Type B pancreatic cell (in vitro differentiated cells): ENCODE measurements around the gene ADGRL4. TPM values are rescaled to one million over a fixed set of nuclear protein-coding genes. Genes with fewer than 3 reads are reported as not detected.

ENCODE experiments used
- DNase-seq: peaks from one replicate; pipeline ENCODE4 v3.0.0; 2021; ENCODE audit warnings: mixed read lengths; ENCODE audit not compliant: unreplicated experiment; ENCODE audit errors: extremely low spot score
- H3K27ac Mint-ChIP-seq: 2 replicates; pipeline ENCODE4 v1.8.0; 2021; ENCODE audit warnings: mild to moderate bottlenecking, mixed read lengths
- H3K27me3 Mint-ChIP-seq: 2 replicates; pipeline ENCODE4 v1.8.0; 2021; ENCODE audit warnings: mixed read lengths
- H3K36me3 Mint-ChIP-seq: 2 replicates; pipeline ENCODE4 v1.8.0; 2021; ENCODE audit warnings: mixed read lengths
- H3K4me1 Mint-ChIP-seq: one replicate; pipeline ENCODE4 v1.8.0; 2021; ENCODE audit warnings: mixed read lengths; ENCODE audit not compliant: unreplicated experiment
- H3K4me3 Mint-ChIP-seq: 2 replicates; pipeline ENCODE4 v1.8.0; 2021; ENCODE audit warnings: mild to moderate bottlenecking, mixed read lengths
- H3K9me3 Mint-ChIP-seq: 2 replicates; pipeline ENCODE4 v1.8.0; 2021; ENCODE audit warnings: mixed read lengths
- total RNA-seq: library from RNA; stranded (reverse); gene quantifications from 2 replicates; pipeline ENCODE4 v1.2.1, GENCODE V29; 2021; ENCODE audit warnings: low replicate concordance
- TF ChIP-seq, protein P1 (sequence below): fragments of 200-600 bp; sonication (generic); conservative IDR thresholded peaks from 2 replicates; pipeline ENCODE4 v1.5.0; 2021; ENCODE audit warnings: antibody characterized with exemption, mild to moderate bottlenecking

ADGRL4 gene
- total RNA-seq, 1 donor from 2014 or later = 0.56 TPM

DNA sequence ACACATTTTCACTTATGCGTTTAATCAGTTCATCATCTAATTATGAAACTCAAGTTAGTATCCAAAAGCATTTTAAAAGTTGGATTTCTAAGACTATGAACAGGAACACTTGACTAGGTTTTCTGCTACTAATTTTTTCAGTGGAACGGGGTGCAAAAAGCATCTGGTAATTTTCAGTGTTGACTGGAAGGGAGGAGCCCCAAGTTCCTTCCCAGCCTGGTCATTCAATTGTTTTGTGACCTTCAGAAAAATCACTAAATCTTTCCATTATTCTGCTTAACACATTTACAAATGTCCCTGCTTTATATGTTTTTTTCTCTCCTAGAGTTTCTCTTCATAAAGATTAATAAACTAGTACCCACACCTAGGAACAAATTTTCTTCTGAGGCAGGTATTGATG lies 6.0 kb upstream of the ADGRL4 start:
- no peak overlapping the region for H3K4me3 Mint-ChIP-seq
- H3K4me1 Mint-ChIP-seq = no peaks in the 10 kb centered on the region
- no peak overlapping the region for H3K27ac Mint-ChIP-seq
- no peak for DNase-seq
- H3K9me3 Mint-ChIP-seq = peaks cover 4% of the 10 kb centered on the region
- TF ChIP-seq, protein P1, sequence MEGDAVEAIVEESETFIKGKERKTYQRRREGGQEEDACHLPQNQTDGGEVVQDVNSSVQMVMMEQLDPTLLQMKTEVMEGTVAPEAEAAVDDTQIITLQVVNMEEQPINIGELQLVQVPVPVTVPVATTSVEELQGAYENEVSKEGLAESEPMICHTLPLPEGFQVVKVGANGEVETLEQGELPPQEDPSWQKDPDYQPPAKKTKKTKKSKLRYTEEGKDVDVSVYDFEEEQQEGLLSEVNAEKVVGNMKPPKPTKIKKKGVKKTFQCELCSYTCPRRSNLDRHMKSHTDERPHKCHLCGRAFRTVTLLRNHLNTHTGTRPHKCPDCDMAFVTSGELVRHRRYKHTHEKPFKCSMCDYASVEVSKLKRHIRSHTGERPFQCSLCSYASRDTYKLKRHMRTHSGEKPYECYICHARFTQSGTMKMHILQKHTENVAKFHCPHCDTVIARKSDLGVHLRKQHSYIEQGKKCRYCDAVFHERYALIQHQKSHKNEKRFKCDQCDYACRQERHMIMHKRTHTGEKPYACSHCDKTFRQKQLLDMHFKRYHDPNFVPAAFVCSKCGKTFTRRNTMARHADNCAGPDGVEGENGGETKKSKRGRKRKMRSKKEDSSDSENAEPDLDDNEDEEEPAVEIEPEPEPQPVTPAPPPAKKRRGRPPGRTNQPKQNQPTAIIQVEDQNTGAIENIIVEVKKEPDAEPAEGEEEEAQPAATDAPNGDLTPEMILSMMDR = no peak
- H3K36me3 Mint-ChIP-seq = no peaks in the 10 kb centered on the region
- H3K27me3 Mint-ChIP-seq = no peaks in the 10 kb centered on the region

DNA sequence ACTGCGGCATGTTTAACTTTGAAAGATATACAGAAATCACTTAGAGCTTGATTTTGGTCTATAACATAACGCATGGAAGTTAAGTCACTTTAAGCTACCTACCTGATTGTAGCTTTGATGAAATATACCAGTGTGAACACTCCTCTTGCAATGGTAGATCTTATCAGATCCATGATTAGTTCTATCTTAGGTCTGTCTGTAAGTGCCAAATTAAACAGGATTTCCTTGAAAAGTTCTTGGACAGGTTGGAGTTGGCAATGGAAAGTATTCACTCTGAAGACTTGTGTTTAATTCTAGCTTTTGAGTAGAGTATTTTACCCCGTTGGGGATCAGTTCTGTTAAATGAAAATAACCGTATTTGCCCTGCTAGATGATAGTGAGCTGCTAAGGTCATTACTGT lies 4.1 kb upstream of the ADGRL4 start:
- TF ChIP-seq, protein P1 = no peak
- no peaks in the 10 kb centered on the region for H3K36me3 Mint-ChIP-seq
- DNase-seq = no peak
- H3K27me3 Mint-ChIP-seq = peaks cover 16% of the 10 kb centered on the region
- H3K4me3 Mint-ChIP-seq = no peak overlapping the region
- peaks cover 6% of the 10 kb centered on the region for H3K4me1 Mint-ChIP-seq
- H3K9me3 Mint-ChIP-seq = peaks cover 4% of the 10 kb centered on the region
- H3K27ac Mint-ChIP-seq = no peak overlapping the region

DNA sequence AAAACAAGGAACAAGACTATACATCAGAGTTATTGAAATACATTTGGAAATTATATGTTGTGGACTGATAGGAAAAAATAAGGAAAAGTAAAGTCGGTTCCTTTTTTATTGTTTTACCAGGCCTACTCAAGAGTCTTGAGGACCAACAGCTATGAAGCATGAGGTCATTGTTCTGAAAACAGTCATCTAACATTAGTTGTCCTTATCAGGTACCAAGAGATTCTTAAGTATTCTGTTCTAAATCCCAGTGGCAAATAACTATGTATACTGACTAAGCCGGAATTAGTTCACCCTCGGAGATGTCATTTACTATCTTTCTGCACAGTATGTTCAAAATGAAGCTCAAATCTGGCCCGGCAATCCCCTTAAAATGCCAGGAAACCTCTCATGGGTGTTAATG lies 585 bp downstream of the ADGRL4 start:
- DNase-seq = no peak
- no peak overlapping the region for H3K27ac Mint-ChIP-seq
- H3K9me3 Mint-ChIP-seq = peaks cover 4% of the 10 kb centered on the region
- no peaks in the 10 kb centered on the region for H3K36me3 Mint-ChIP-seq
- peaks cover 6% of the 10 kb centered on the region for H3K4me1 Mint-ChIP-seq
- TF ChIP-seq, protein P1 = no peak
- peak overlapping the region; percentile 79 for H3K4me3 Mint-ChIP-seq
- peaks cover 19% of the 10 kb centered on the region for H3K27me3 Mint-ChIP-seq

- no peaks in the 10 kb centered on the region for H3K9me3 Mint-ChIP-seq
- peaks cover 6% of the 10 kb centered on the region for H3K4me1 Mint-ChIP-seq
- peaks cover 19% of the 10 kb centered on the region for H3K27me3 Mint-ChIP-seq
- TF ChIP-seq, protein P1 = no peak
- H3K27ac Mint-ChIP-seq = no peak overlapping the region
- no peak for DNase-seq
- no peak overlapping the region for H3K4me3 Mint-ChIP-seq
- H3K36me3 Mint-ChIP-seq = no peaks in the 10 kb centered on the region
Observed at GRCh38 chr1:79004916-79005315, 1.6 kb downstream of the ADGRL4 start.

GRCh38 chr1:78996791-78997190 lies 9.7 kb downstream of the ADGRL4 start:
- H3K4me3 Mint-ChIP-seq = no peak overlapping the region
- H3K9me3 Mint-ChIP-seq = no peaks in the 10 kb centered on the region
- TF ChIP-seq, protein P1 = no peak
- H3K27me3 Mint-ChIP-seq = peaks cover 6% of the 10 kb centered on the region
- no peaks in the 10 kb centered on the region for H3K36me3 Mint-ChIP-seq
- H3K27ac Mint-ChIP-seq = no peak overlapping the region
- no peak for DNase-seq
- H3K4me1 Mint-ChIP-seq = no peaks in the 10 kb centered on the region

- Mint-ChIP-seq H3K27ac (no peak overlapping the region), H3K4me1 (no peaks in the 10 kb centered on the region), H3K36me3 (no peaks in the 10 kb centered on the region), H3K4me3 (no peak overlapping the region), H3K9me3 (no peaks in the 10 kb centered on the region), H3K27me3 (no peaks in the 10 kb centered on the region)
- DNase-seq = no peak
- TF ChIP-seq, protein P1 = no peak
Observed at GRCh38 chr1:78987042-78987441, 19.5 kb downstream of the ADGRL4 start.
